ENCODE results near the gene TMEM52. TPM values are rescaled to one million over a fixed set of nuclear protein-coding genes. Genes with fewer than 3 reads are reported as not detected.

TMEM52 gene
- total and polyA plus RNA-seq, 2 of the 13 experiments (the other 11 are each of a cell fraction or from before 2014, with no cell fraction given), result 13.2 to 18.7 TPM

DNA sequence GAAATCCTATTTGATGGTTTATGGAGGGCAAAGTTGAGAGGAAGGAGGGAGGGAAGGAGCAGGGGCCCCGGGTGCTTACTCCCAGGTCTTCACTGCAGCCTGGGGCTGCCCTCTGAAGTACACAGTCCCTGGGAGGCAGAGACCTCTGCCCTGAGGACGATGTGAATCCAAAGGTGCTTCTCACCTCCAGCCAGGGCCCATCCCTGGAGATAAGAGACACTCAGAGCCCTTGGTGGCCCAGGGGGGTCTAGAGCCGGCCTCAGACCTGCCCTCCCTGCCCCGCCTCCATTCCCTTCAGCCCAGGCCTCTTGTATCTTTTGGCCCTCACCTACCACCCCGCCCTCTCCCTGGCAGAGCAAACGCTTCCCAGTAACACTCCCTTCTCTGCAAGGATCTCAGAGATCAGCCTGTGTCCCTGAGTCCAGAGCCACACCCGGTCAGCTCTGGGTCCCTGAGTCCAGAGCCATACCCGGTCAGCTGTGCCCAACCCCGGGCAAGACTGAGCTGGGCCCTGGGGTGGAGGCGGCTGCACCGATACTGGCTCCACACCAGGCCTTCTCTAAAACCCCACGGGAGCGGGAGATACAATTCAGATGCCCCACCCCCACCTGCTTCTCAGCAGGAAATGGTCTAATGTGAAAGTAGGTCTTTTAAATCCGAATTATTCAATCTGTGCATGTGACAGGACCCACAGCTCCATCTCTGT, 24.6 kb downstream of the TMEM52 start (continued):
- TF ChIP-seq, protein P1, sequence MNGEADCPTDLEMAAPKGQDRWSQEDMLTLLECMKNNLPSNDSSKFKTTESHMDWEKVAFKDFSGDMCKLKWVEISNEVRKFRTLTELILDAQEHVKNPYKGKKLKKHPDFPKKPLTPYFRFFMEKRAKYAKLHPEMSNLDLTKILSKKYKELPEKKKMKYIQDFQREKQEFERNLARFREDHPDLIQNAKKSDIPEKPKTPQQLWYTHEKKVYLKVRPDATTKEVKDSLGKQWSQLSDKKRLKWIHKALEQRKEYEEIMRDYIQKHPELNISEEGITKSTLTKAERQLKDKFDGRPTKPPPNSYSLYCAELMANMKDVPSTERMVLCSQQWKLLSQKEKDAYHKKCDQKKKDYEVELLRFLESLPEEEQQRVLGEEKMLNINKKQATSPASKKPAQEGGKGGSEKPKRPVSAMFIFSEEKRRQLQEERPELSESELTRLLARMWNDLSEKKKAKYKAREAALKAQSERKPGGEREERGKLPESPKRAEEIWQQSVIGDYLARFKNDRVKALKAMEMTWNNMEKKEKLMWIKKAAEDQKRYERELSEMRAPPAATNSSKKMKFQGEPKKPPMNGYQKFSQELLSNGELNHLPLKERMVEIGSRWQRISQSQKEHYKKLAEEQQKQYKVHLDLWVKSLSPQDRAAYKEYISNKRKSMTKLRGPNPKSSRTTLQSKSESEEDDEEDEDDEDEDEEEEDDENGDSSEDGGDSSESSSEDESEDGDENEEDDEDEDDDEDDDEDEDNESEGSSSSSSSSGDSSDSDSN (CRISPR knock-in tag; IDR thresholded peaks at IDR 0.05), result peak; percentile 20; the same call in 1 of the 2 replicates
- TF ChIP-seq ZFAT (CRISPR knock-in tag; conservative IDR thresholded peaks at IDR 0.05) (no peak), NR2F6 (IDR thresholded peaks at IDR 0.05) (no peak), NR2F6 (CRISPR knock-in tag; IDR thresholded peaks at IDR 0.05) (0 out of 2 replicates have a peak, but pooled peaks have one; percentile 8), ZFP91 (CRISPR knock-in tag; IDR thresholded peaks at IDR 0.05; ENCODE audit: borderline replicate concordance) (peak; percentile 59; the same call in 1 of the 2 replicates), REST (IDR thresholded peaks at IDR 0.05; ENCODE audit: borderline replicate concordance in 1 of 2, low read depth in 1 of 2, low read length in 2 of 2) (no peak), SALL1 (CRISPR knock-in tag; IDR thresholded peaks at IDR 0.05) (peak; percentile 2; the same call in 1 of the 2 replicates), HNF4A (CRISPR knock-in tag; IDR thresholded peaks at IDR 0.05) (peak; percentile 47), ZNF510 (CRISPR knock-in tag; IDR thresholded peaks at IDR 0.05; ENCODE audit: low read depth) (no peak), SAFB2 (CRISPR knock-in tag; IDR thresholded peaks at IDR 0.05; ENCODE audit: borderline replicate concordance, low read depth) (0 out of 2 replicates have a peak, but pooled peaks have one; percentile 25), SAP130 (CRISPR knock-in tag; IDR thresholded peaks at IDR 0.05; ENCODE audit: low read depth) (peak; percentile 9; the same call in 1 of the 2 replicates), ZNF687 (CRISPR knock-in tag; IDR thresholded peaks at IDR 0.05) (peak; percentile 13; the same call in 1 of the 2 replicates)
